Subcutaneous abdominal adipose tissue (tissue), 5 donors: ENCODE measurements around the gene EML6.

Source experiments
- H3K27ac ChIP-seq: one replicate; pipeline ENCODE4 v1.7.0; 2013; ENCODE audit warnings: low read depth, mild to moderate bottlenecking, inconsistent platforms, low read length, moderate library complexity
- H3K27me3 ChIP-seq, 5 donors: one replicate each; pipeline ENCODE4 v1.7.0; 2013; ENCODE audit warnings: low read length in 5 of 5, inconsistent platforms in 1 of 5; ENCODE audit not compliant: control insufficient read depth in 5 of 5, insufficient read depth in 4 of 5
- H3K36me3 ChIP-seq, 5 donors: one replicate each; pipeline ENCODE4 v1.7.0; 2013; ENCODE audit warnings: low read length in 5 of 5; ENCODE audit not compliant: control insufficient read depth in 5 of 5, insufficient read depth in 5 of 5
- H3K4me1 ChIP-seq, 5 donors: one replicate each; pipeline ENCODE4 v1.7.0; 2013; ENCODE audit warnings: low read length in 5 of 5, mild to moderate bottlenecking in 3 of 5, moderate library complexity in 1 of 5; ENCODE audit not compliant: control insufficient read depth in 5 of 5, insufficient read depth in 5 of 5
- H3K4me3 ChIP-seq, 5 donors: one replicate each; pipeline ENCODE4 v1.7.0; 2013; ENCODE audit warnings: low read length in 5 of 5, low read depth in 1 of 5
- H3K9ac ChIP-seq, 5 donors: one replicate each; pipeline ENCODE4 v1.7.0; 2013; ENCODE audit warnings: low read length in 5 of 5, mild to moderate bottlenecking in 4 of 5, moderate library complexity in 3 of 5
- H3K9me3 ChIP-seq, 5 donors: one replicate each; pipeline ENCODE4 v1.7.0; 2013; ENCODE audit warnings: low read length in 5 of 5; ENCODE audit not compliant: control insufficient read depth in 5 of 5
- donor health status: healthy.
- donor health status: healthy.
- donor health status: healthy.
- donor health status: healthy.
- donor health status: healthy.

The EML6 gene

GRCh38 chr2:54787270-54787669 is 63.8 kb downstream of the EML6 start:
- Histone ChIP-seq H3K9ac (no peak overlapping the region), H3K27ac (no peak overlapping the region), H3K4me1 (no peaks in the 10 kb centered on the region), H3K36me3 (no peaks in the 10 kb centered on the region), H3K9me3 (no peaks in the 10 kb centered on the region), H3K27me3 (no peaks in the 10 kb centered on the region), H3K4me3 (no peak overlapping the region)

- Histone ChIP-seq H3K4me3 (no peak overlapping the region), H3K9me3 (no peaks in the 10 kb centered on the region), H3K9ac (no peak overlapping the region), H3K4me1 (no peaks in the 10 kb centered on the region), H3K27ac (no peak overlapping the region), H3K27me3 (no peaks in the 10 kb centered on the region), H3K36me3 (no peaks in the 10 kb centered on the region)
These were observed 64.4 kb downstream of the EML6 start for GRCh38 chr2:54787755-54788366.

- Histone ChIP-seq H3K4me3 (no peak overlapping the region), H3K4me1 (no peaks in the 10 kb centered on the region), H3K27me3 (no peaks in the 10 kb centered on the region), H3K9me3 (no peaks in the 10 kb centered on the region), H3K9ac (no peak overlapping the region), H3K27ac (no peak overlapping the region), H3K36me3 (no peaks in the 10 kb centered on the region)
These were observed 66.4 kb downstream of the EML6 start for GRCh38 chr2:54789878-54790277.

- H3K27me3 ChIP-seq: no peaks in the 10 kb centered on the region
- H3K9ac ChIP-seq: no peak overlapping the region
These were observed 68.4 kb downstream of the EML6 start for GRCh38 chr2:54791831-54792230.

GRCh38 chr2:54797307-54797706 is 73.8 kb downstream of the EML6 start:
- no peaks in the 10 kb centered on the region for H3K4me1 ChIP-seq
- no peaks in the 10 kb centered on the region for H3K27me3 ChIP-seq
- H3K36me3 ChIP-seq: no peaks in the 10 kb centered on the region
- H3K27ac ChIP-seq: no peak overlapping the region
- H3K9ac ChIP-seq: no peak overlapping the region
- no peak overlapping the region for H3K4me3 ChIP-seq
- H3K9me3 ChIP-seq: no peaks in the 10 kb centered on the region

More at GRCh38 chr2:54791831-54792230, 68.4 kb downstream of the EML6 start:
- Histone ChIP-seq H3K4me1 (no peaks in the 10 kb centered on the region), H3K36me3 (no peaks in the 10 kb centered on the region), H3K9me3 (no peaks in the 10 kb centered on the region), H3K4me3 (no peak overlapping the region), H3K27ac (no peak overlapping the region)

- H3K36me3 ChIP-seq: no peaks in the 10 kb centered on the region
- H3K9me3 ChIP-seq: peaks cover 0 to 5% (median 0%) of the 10 kb centered on the region in 5 donors
- no peak overlapping the region for H3K27ac ChIP-seq
- H3K4me1 ChIP-seq: no peaks in the 10 kb centered on the region
- H3K27me3 ChIP-seq: no peaks in the 10 kb centered on the region
- no peak overlapping the region for H3K4me3 ChIP-seq
- no peak overlapping the region for H3K9ac ChIP-seq
These were observed 77.9 kb downstream of the EML6 start for GRCh38 chr2:54801352-54801751.

- H3K4me3 ChIP-seq: no peak overlapping the region
- peaks cover 0 to 5% (median 0%) of the 10 kb centered on the region in 5 donors for H3K9me3 ChIP-seq
- H3K27me3 ChIP-seq: no peaks in the 10 kb centered on the region
- H3K4me1 ChIP-seq: no peaks in the 10 kb centered on the region
- H3K36me3 ChIP-seq: no peaks in the 10 kb centered on the region
- H3K27ac ChIP-seq: no peak overlapping the region
- H3K9ac ChIP-seq: no peak overlapping the region
These were observed 80.6 kb downstream of the EML6 start for GRCh38 chr2:54803783-54804751.

GRCh38 chr2:54805255-54805654 is 81.8 kb downstream of the EML6 start:
- no peaks in the 10 kb centered on the region for H3K27me3 ChIP-seq
- no peaks in the 10 kb centered on the region for H3K36me3 ChIP-seq
- H3K4me1 ChIP-seq: no peaks in the 10 kb centered on the region
- no peak overlapping the region for H3K4me3 ChIP-seq
- H3K9me3 ChIP-seq: peaks cover 0 to 5% (median 0%) of the 10 kb centered on the region in 5 donors
- no peak overlapping the region for H3K9ac ChIP-seq
- H3K27ac ChIP-seq: no peak overlapping the region

- H3K27ac ChIP-seq: no peak overlapping the region
- no peak overlapping the region for H3K4me3 ChIP-seq
- no peaks in the 10 kb centered on the region for H3K4me1 ChIP-seq
- peaks cover 0 to 5% (median 0%) of the 10 kb centered on the region in 5 donors for H3K9me3 ChIP-seq
- no peak overlapping the region for H3K9ac ChIP-seq
- H3K36me3 ChIP-seq: no peaks in the 10 kb centered on the region
- no peaks in the 10 kb centered on the region for H3K27me3 ChIP-seq
These were observed 83.5 kb downstream of the EML6 start for GRCh38 chr2:54806975-54807374.

GRCh38 chr2:54808661-54809060 is 85.2 kb downstream of the EML6 start:
- no peaks in the 10 kb centered on the region for H3K36me3 ChIP-seq
- H3K9ac ChIP-seq: no peak overlapping the region
- H3K27ac ChIP-seq: no peak overlapping the region

More at GRCh38 chr2:54808661-54809060, 85.2 kb downstream of the EML6 start:
- Histone ChIP-seq H3K4me1 (no peaks in the 10 kb centered on the region), H3K9me3 (peaks cover 0 to 5% (median 0%) of the 10 kb centered on the region in 5 donors), H3K4me3 (no peak overlapping the region), H3K27me3 (no peaks in the 10 kb centered on the region)
